ENCODE measurements around the gene ABCB9. TPM values are rescaled to one million over a fixed set of nuclear protein-coding genes. Genes with fewer than 3 reads are reported as not detected.
A peak's percentile ranks its signal among the peaks of the same experiment; 100 is the strongest.

The ABCB9 gene
- total RNA-seq, 4 donors from 2014 or later = 0.40 to 15.3 (median 9.2) TPM

- no peak for DNase-seq
- no peaks in the 10 kb centered on the region for H3K36me3 ChIP-seq
- WGBS, 2 donors (ENCODE audit: low coverage in 1 of 2) = 90% methylated on average over 27 of the region's 27 CpGs; no CpG with 5 or more reads in 1 of the 2 donors
- no peak for TF ChIP-seq EP300 (IDR thresholded peaks at IDR 0.05; ENCODE audit: low read depth)
- TF ChIP-seq CTCF (IDR thresholded peaks at IDR 0.05) = no peak
- no peak for TF ChIP-seq POLR2AphosphoS5 (IDR thresholded peaks at IDR 0.05)
- TF ChIP-seq POLR2A (IDR thresholded peaks at IDR 0.05) = no peak
- H3K27ac ChIP-seq = no peak overlapping the region
- H3K4me3 ChIP-seq = no peak overlapping the region
- no peaks in the 10 kb centered on the region for H3K9me3 ChIP-seq
- in situ Hi-C loops (cut with MboI; ENCODE audit: low pct_ligation_motif_present in 1 of 4, low pct_unique_long_range_greater_than_20kb in 1 of 4, low sequenced_read_pairs in 3 of 4) (loop anchor here (5.0 to 25.0 kb wide), 7 partner anchors 75 to 313 kb away; no protein-coding TSS in a partner anchor), intact Hi-C loops (cut with DNase I; ENCODE audit: low total_unique reads) (loop anchor here (5.0 to 10.0 kb wide), 2 partner anchors 88 to 145 kb away; no protein-coding TSS in a partner anchor)
- no peaks in the 10 kb centered on the region for H3K27me3 ChIP-seq
- peaks cover 17 to 47% (median 24%) of the 10 kb centered on the region in 4 donors for H3K4me1 ChIP-seq
Measured at GRCh38 chr12:122949816-122950675, 16.2 kb downstream of the ABCB9 start.

- Histone ChIP-seq H3K4me3 (no peak overlapping the region), H3K4me1 (peaks cover 17 to 53% (median 28%) of the 10 kb centered on the region in 4 donors), H3K27ac (no peak overlapping the region), H3K9me3 (no peaks in the 10 kb centered on the region), H3K27me3 (no peaks in the 10 kb centered on the region), H3K36me3 (no peaks in the 10 kb centered on the region)
- in situ Hi-C loops (cut with MboI; ENCODE audit: low pct_ligation_motif_present in 1 of 4, low pct_unique_long_range_greater_than_20kb in 1 of 4, low sequenced_read_pairs in 3 of 4) = no loop called here
- no peak for DNase-seq
- intact Hi-C loops (cut with DNase I; ENCODE audit: low total_unique reads) = no loop called here
- WGBS, 2 donors (ENCODE audit: low coverage in 1 of 2) = 90% methylated on average over 8 of the region's 8 CpGs; no CpG with 5 or more reads in 1 of the 2 donors
- TF ChIP-seq POLR2A (IDR thresholded peaks at IDR 0.05) (no peak), CTCF (IDR thresholded peaks at IDR 0.05) (no peak), POLR2AphosphoS5 (IDR thresholded peaks at IDR 0.05) (no peak), EP300 (IDR thresholded peaks at IDR 0.05; ENCODE audit: low read depth) (no peak)
Measured at GRCh38 chr12:122949405-122949804, 16.9 kb downstream of the ABCB9 start.

- TF ChIP-seq POLR2AphosphoS5 (IDR thresholded peaks at IDR 0.05) = no peak
- no peak for TF ChIP-seq CTCF (IDR thresholded peaks at IDR 0.05)
- TF ChIP-seq POLR2A (IDR thresholded peaks at IDR 0.05) = no peak
- no peak for TF ChIP-seq EP300 (IDR thresholded peaks at IDR 0.05; ENCODE audit: low read depth)
- WGBS, 2 donors (ENCODE audit: low coverage in 1 of 2) = 93 to 100% methylated on average over 1 to 12 of the region's 14 CpGs
- Histone ChIP-seq H3K36me3 (no peaks in the 10 kb centered on the region), H3K27ac (no peak overlapping the region), H3K27me3 (no peaks in the 10 kb centered on the region), H3K4me1 (peaks cover 17 to 54% (median 33%) of the 10 kb centered on the region in 4 donors), H3K9me3 (no peaks in the 10 kb centered on the region), H3K4me3 (no peak overlapping the region)
- intact Hi-C loops (cut with DNase I; ENCODE audit: low total_unique reads) (no loop called here), in situ Hi-C loops (cut with MboI; ENCODE audit: low pct_ligation_motif_present in 1 of 4, low pct_unique_long_range_greater_than_20kb in 1 of 4, low sequenced_read_pairs in 3 of 4) (no loop called here)
- DNase-seq = no peak
Measured at GRCh38 chr12:122948605-122949004, 17.7 kb downstream of the ABCB9 start.

- intact Hi-C loops (cut with DNase I; ENCODE audit: low total_unique reads) = no loop called here
- WGBS, 2 donors (ENCODE audit: low coverage in 1 of 2) = 42 to 56% methylated on average over 5 to 15 of the region's 15 CpGs
- H3K4me1 ChIP-seq = peaks cover 14 to 51% (median 33%) of the 10 kb centered on the region in 4 donors
- no peaks in the 10 kb centered on the region for H3K9me3 ChIP-seq
- no peaks in the 10 kb centered on the region for H3K36me3 ChIP-seq
- H3K27ac ChIP-seq = peak overlapping the region; percentile 65 to 77 (median 70)
- H3K27me3 ChIP-seq = no peaks in the 10 kb centered on the region
- TF ChIP-seq CTCF (IDR thresholded peaks at IDR 0.05) (peak in 3 of 5 experiments; percentile 21 to 70 (median 53)), EP300 (IDR thresholded peaks at IDR 0.05; ENCODE audit: low read depth) (no peak), POLR2A (IDR thresholded peaks at IDR 0.05) (no peak), POLR2AphosphoS5 (IDR thresholded peaks at IDR 0.05) (peak in 1 of 3 donors; percentile 22)
- in situ Hi-C loops (cut with MboI; ENCODE audit: low pct_ligation_motif_present in 1 of 4, low pct_unique_long_range_greater_than_20kb in 1 of 4, low sequenced_read_pairs in 3 of 4) = no loop called here
- H3K4me3 ChIP-seq = no peak overlapping the region
- DNase-seq = peak; percentile 72
Measured at GRCh38 chr12:122947352-122947792, 18.9 kb downstream of the ABCB9 start.
